Spinal cord (tissue), 10 donors: ENCODE results near the gene NR5A1. TPM values are rescaled to one million over a fixed set of nuclear protein-coding genes. Genes with fewer than 3 reads are reported as not detected.

Experiments used
- DNase-seq, 6 donors: peaks; one replicate each; pipeline versions ENCODE4 v3.0.0 to v3.0.0-alpha.2; 2013 to 2015; ENCODE audit warnings: low spot score in 6 of 6, low read depth in 4 of 6
- H3K27ac ChIP-seq: one replicate; pipeline ENCODE4 v1.5.1; 2013; ENCODE audit warnings: low read depth, low read length, control low read depth
- H3K27me3 ChIP-seq: one replicate; pipeline ENCODE4 v1.6.1; 2013; ENCODE audit warnings: low read length; ENCODE audit not compliant: control insufficient read depth, insufficient read depth
- H3K36me3 ChIP-seq: one replicate; pipeline ENCODE4 v1.6.1; 2013; ENCODE audit warnings: low read length; ENCODE audit not compliant: control insufficient read depth, insufficient read depth
- H3K4me1 ChIP-seq: one replicate; pipeline ENCODE4 v1.6.1; 2013; ENCODE audit warnings: low read length; ENCODE audit not compliant: control insufficient read depth, insufficient read depth
- H3K4me3 ChIP-seq: one replicate; pipeline ENCODE4 v1.5.1; 2013; ENCODE audit warnings: low read depth, low read length, control low read depth
- H3K9me3 ChIP-seq: one replicate; pipeline ENCODE4 v1.6.1; 2013; ENCODE audit warnings: low read length; ENCODE audit not compliant: control insufficient read depth, insufficient read depth
- WGBS: methylation state at CpG from one replicate; pipeline ENCODE4 v1.1.5; 2013; ENCODE audit warnings: missing lambda C conversion rate; ENCODE audit not compliant: insufficient coverage; 5-methylcytosine and 5-hydroxymethylcytosine counted together
- polyA plus RNA-seq, 2 donors: library from polyadenylated mRNA; unstranded; fragments of 120-200 nt; gene quantifications; one replicate each; pipeline ENCODE4 v1.2.1, GENCODE V29; 2013; ENCODE audit not compliant: insufficient read length in 2 of 2
- total RNA-seq, 2 donors: library from RNA; depleted of rRNA in 1 of 2; stranded (reverse); fragments of 120-200 nt in 1 of 2; fragments of >200 nt in 1 of 2; gene quantifications; one replicate each; pipeline versions ENCODE4 v1.2.3 to v1.2.4, GENCODE V29; 2013 to 2014
- donor health status: healthy.

The NR5A1 gene
- total and polyA plus RNA-seq, 4 donors, result 0.08 to 0.11 (median 0.09) TPM

DNA sequence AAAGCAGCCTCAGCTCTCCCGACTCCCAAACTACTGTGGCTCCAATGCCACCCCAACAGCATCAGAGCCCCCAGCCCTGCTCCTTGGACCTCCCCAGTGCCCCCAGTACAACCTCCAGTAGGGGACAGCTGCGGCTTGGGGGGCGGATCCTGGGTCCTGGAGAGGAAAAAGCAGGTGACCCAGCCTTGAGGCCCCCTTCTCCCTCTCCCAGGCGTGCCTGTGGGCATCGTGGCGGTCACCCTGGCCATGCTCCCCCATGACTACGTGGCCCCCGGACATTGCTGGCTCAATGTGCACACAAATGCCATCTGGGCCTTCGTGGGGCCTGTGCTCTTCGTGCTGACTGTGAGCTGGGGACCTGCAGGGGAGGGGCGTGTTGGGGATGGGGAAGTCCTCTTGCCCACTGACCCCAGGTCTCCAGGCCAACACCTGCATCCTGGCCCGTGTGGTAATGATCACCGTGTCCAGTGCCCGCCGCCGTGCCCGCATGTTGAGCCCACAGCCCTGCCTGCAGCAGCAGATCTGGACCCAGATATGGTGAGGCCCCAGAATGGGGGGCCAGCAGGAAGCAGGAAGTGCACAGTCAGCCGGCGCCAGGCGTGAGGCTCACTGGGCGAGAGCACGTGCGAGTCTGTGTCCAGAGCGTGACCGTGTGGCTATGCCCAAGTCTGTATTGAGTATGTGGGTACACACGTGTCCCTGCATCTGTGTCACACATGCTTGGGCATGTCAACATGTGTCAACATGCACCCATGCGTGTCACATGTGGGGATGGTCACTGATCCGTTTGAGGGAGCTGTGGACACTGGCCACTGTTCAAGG, 38.0 kb downstream of the NR5A1 start:
- no peaks in the 10 kb centered on the region for H3K9me3 ChIP-seq
- 82% methylated on average over 26 of the region's 28 CpGs for WGBS
- no peak overlapping the region for H3K27ac ChIP-seq
- H3K27me3 ChIP-seq, result peaks cover 3% of the 10 kb centered on the region
- DNase-seq, result no peak
- peaks cover 9% of the 10 kb centered on the region for H3K36me3 ChIP-seq
- no peaks in the 10 kb centered on the region for H3K4me1 ChIP-seq
- no peak overlapping the region for H3K4me3 ChIP-seq

DNA sequence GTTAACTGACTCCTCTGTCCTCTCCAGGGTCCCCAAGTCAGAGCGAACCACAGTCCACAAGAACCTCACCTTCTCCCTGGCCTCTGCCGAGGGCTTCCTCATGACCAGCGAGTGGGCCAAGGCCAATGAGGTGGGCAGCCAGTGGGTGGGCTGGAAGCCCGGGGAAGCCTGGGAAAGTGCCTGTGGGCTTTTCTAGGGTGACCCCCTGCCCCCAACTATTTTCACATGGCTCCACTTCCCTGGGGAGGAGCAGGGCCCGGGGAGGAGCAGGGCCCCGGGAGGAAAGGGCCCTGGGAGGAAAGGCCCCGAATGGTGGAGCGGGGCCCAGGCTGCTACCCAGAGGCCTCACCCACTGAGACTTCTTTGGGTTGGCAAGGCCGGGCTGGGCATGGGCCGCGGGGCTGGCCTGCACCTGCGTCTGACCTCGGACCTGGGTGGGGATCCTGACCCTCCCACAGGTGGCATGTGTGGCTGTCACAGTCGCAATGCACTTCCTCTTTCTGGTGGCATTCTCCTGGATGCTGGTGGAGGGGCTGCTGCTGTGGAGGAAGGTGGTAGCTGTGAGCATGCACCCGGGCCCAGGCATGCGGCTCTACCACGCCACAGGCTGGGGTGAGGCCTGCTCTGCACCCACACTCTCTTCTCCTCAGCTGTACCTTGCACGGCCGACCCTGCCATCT, 39.0 kb downstream of the NR5A1 start:
- Histone ChIP-seq H3K4me3 (no peak overlapping the region), H3K27me3 (peaks cover 3% of the 10 kb centered on the region), H3K36me3 (peaks cover 9% of the 10 kb centered on the region), H3K4me1 (no peaks in the 10 kb centered on the region), H3K27ac (no peak overlapping the region), H3K9me3 (no peaks in the 10 kb centered on the region)
- 88% methylated on average over 15 of the region's 19 CpGs for WGBS
- DNase-seq, result no peak

DNA sequence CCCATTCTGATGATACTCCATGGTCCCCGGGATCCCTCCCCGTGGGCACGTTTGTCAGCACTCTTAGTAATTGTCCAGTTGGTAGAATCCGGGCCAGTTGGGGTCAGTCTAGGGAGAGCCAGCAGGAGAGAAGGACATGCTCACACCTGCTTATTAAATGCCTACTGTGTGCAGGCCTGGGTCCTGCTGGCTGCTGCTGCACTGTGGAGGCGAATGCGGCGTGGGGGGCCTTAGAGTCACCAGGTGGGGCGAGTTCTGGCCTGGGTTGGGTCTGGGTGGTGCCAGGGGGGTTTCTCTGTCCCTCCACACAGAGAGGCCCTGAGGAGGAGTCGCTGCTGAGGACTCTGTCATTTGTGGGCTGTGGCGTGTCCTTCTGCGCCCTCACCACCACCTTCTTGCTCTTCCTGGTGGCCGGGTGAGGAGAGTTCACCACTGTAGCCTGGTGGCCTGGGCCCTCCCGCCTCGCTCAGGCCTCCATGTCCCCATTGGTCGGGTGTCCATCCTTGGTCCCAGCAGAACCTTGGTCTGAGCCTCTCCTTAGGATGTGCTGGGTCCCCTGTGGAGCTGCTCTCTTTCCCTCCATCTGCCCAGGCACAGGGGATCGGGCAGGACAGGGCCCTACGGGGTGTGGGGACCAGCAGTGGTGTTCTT, 39.7 kb downstream of the NR5A1 start:
- no peaks in the 10 kb centered on the region for H3K4me1 ChIP-seq
- H3K27ac ChIP-seq, result no peak overlapping the region
- WGBS, result 92% methylated on average over 17 of the region's 17 CpGs
- H3K4me3 ChIP-seq, result no peak overlapping the region
- peaks cover 9% of the 10 kb centered on the region for H3K36me3 ChIP-seq
- no peaks in the 10 kb centered on the region for H3K9me3 ChIP-seq
- no peak for DNase-seq
- peaks cover 3% of the 10 kb centered on the region for H3K27me3 ChIP-seq

DNA sequence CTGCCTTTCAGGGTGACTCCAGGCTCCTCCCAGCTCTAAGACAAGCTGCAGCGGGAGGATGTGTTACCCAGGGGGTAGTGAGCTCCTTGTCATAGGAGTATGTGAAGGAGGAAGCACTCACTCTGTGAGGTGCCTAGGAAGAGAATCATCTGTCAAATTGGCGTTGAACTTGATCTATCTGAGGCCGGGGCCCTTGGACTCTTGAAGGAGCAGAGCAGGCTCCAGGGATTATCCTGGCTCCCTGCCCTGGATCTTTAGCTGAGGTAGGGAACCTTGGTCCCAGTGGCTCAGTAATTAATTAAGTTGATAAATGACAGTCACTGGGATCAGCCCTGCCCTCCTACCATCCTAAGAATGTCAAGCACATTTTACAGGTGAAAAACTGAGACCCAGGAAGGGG, 41.5 kb downstream of the NR5A1 start:
- 82% methylated on average over 3 of the region's 3 CpGs for WGBS
- no peak overlapping the region for H3K4me3 ChIP-seq
- no peaks in the 10 kb centered on the region for H3K4me1 ChIP-seq
- peaks cover 3% of the 10 kb centered on the region for H3K27me3 ChIP-seq
- H3K27ac ChIP-seq, result no peak overlapping the region
- H3K36me3 ChIP-seq, result peaks cover 6% of the 10 kb centered on the region
- no peaks in the 10 kb centered on the region for H3K9me3 ChIP-seq
- DNase-seq, result no peak

DNA sequence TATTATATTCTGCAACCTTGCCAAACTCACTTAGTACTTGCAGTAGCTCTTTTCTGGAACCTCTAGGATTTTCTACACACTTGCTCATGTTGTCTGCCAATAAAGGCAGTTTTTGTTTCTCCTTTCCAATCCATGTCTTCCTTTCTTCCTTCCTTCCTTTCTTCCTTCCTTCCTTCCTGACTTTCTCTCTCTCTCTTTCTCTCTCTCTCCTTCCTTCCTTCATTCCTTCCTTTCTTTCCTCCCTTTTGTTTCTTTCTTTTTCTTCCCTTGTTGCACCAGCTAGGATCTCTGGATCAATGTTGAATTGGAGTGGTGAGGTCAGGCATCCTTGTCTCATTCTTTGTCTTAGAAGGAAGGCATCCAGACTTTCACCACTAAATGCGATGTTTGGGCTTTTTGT, 44.5 kb downstream of the NR5A1 start:
- Histone ChIP-seq H3K36me3 (no peaks in the 10 kb centered on the region), H3K27ac (no peak overlapping the region), H3K4me1 (no peaks in the 10 kb centered on the region), H3K4me3 (no peak overlapping the region), H3K9me3 (no peaks in the 10 kb centered on the region), H3K27me3 (peaks cover 3% of the 10 kb centered on the region)
- DNase-seq, result no peak
- WGBS, result no CpG with 5 or more reads among the region's 1 CpG

DNA sequence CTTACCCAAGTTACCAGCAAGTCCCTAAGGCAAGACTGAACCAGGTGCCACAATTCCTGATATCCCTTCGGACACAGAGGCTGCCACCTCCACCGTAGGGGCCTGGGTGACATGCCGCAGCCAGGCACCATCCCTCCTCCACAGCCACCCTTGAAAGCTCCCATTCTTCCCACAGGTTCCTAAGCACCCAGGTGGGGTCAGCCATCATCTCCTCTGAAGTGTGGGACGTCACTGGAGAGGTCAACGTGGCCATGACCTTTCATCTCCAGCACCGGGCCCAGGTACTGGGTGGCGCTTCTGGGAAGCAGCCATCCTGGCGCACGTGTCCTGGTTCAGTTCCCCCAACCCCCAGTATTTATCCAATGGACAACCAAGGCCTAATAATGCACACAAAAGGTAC, 48.8 kb downstream of the NR5A1 start:
- H3K36me3 ChIP-seq, result no peaks in the 10 kb centered on the region
- peaks cover 8% of the 10 kb centered on the region for H3K27me3 ChIP-seq
- H3K27ac ChIP-seq, result no peak overlapping the region
- no peak overlapping the region for H3K4me3 ChIP-seq
- no peaks in the 10 kb centered on the region for H3K9me3 ChIP-seq
- 91% methylated on average over 9 of the region's 9 CpGs for WGBS
- no peaks in the 10 kb centered on the region for H3K4me1 ChIP-seq
- DNase-seq, result no peak

DNA sequence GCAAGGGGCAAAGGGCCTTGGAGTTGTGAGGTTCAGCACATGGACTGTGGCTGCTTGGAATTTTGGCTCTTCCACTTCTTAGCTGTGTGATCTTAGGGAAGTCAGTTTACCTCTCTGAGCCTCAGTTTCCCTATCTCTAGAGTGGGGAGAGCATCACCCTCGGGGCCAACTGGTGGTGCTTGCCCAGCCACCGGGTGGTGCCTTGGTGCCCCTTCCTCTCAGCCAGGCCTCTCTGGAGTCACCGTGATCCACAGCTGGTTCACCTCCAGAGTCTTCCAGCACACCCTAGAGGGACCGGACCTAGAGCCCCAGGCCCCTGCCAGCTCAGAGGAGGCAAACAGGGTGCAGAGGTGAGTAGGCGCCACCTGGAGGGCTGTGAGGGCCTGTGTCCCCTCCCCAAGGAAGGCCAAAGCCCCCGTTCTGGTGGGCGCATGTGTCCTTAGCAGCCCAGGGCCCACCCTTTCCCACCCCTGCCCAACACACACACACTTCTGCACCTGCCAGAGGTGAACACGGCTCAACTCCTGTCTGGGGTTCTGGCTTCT, 49.2 kb downstream of the NR5A1 start:
- Histone ChIP-seq H3K36me3 (no peaks in the 10 kb centered on the region), H3K4me3 (no peak overlapping the region), H3K4me1 (no peaks in the 10 kb centered on the region), H3K27ac (no peak overlapping the region), H3K9me3 (no peaks in the 10 kb centered on the region), H3K27me3 (peaks cover 11% of the 10 kb centered on the region)
- 73% methylated on average over 7 of the region's 8 CpGs for WGBS
- DNase-seq, result no peak

DNA sequence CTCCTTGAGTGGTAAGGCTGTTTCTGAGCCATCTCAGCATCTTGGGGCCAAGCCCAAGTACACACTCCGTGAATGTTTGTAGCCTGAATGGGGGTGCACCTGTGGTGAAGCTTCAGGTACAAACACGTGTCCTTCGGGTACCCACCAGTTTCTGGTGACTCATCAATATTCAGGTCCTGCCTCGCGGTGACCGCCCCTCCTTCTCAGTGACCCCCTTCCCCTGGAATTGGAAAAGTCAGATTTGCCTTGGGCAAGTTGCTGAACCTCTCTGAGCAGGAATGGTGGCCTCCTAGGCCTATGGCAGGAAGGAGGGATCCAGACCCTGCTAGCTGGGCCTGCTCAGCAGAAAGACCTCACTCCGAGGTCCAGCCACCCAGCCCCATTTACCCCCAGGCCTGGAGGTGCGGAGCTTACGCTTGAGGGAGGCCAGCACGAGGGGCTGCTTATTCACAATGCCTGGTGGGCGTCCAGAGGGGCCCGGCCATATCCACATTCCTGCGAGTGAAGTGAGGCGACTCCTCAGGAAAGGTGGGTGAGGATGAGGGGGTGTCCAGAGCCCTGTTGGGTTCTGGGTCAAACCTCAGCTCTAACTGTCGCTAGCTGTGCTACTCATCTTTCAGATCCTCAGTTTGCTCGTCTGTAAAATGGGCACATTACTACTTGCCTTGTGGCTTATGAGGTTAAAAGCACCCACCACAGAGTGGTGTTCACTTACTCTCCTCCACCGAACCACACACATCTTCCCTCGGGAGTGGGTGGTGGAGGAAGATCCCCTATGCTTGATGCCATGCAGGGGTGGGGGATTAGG, 49.9 kb downstream of the NR5A1 start:
- no peaks in the 10 kb centered on the region for H3K9me3 ChIP-seq
- no peak for DNase-seq
- H3K4me1 ChIP-seq, result peaks cover 6% of the 10 kb centered on the region
- H3K27me3 ChIP-seq, result peaks cover 18% of the 10 kb centered on the region
- H3K36me3 ChIP-seq, result no peaks in the 10 kb centered on the region
- H3K27ac ChIP-seq, result no peak overlapping the region
- no peak overlapping the region for H3K4me3 ChIP-seq
- 85% methylated on average over 10 of the region's 18 CpGs for WGBS
